Ovary (tissue), 3 donors: ENCODE measurements around the gene HCAR2.
A peak's percentile ranks its signal among the peaks of the same experiment; 100 is the strongest.

Experiments
- CTCF ChIP-seq, 3 donors: fragments of 450-650 bp in 2 of 3; fragments of 200-600 bp in 1 of 3; IDR thresholded peaks; one replicate each; pipeline versions ENCODE4 v1.5.1 to v1.8.0; 2016 to 2022; ENCODE audit warnings: antibody characterized with exemption in 3 of 3, mild to moderate bottlenecking in 1 of 3
- EP300 ChIP-seq: sonication (generic); formaldehyde crosslinking; IDR thresholded peaks from one replicate; pipeline ENCODE4 v1.6.1; 2017; ENCODE audit warnings: antibody characterized with exemption
- POLR2A ChIP-seq: fragments of 450-650 bp; IDR thresholded peaks from one replicate; pipeline ENCODE4 v1.6.1; 2017; ENCODE audit warnings: antibody characterized with exemption, mild to moderate bottlenecking, moderate library complexity
- donor health status: DM: no; HTN: no; CAD: no.

GRCh38 chr12:122752464-122753318 is 49.5 kb upstream of the HCAR2 start, which contains the start of gene DENR:
- TF ChIP-seq POLR2A (peak; percentile 46), CTCF (IDR thresholded peaks at IDR 0.05) (peak; percentile 55 to 88 (median 57)), EP300 (no peak)
